K562 (cell line): ENCODE results near the gene LAIR2. TPM values are rescaled to one million over a fixed set of nuclear protein-coding genes. Genes with fewer than 3 reads are reported as not detected.

Experiments
- CBX3 ChIP-seq, 2 experiments: IDR thresholded peaks; 1 replicate in 1 of 2; 2 replicates in 1 of 2; pipeline ENCODE4 v1.6.1; 2012; ENCODE audit warnings: inconsistent platforms in 2 of 2, low read length in 2 of 2, borderline replicate concordance in 1 of 2, control low read depth in 1 of 2
- ETV6 ChIP-seq, 3 experiments: fragments of 150-350 bp in 1 of 3; sonication (generic) in 1 of 3; formaldehyde crosslinking in 1 of 3; IDR thresholded peaks; 2 replicates each; pipeline versions ENCODE4 v1.6.1 to v1.8.0; 2014 to 2022; ENCODE audit warnings: borderline replicate concordance in 2 of 3, low read depth in 2 of 3, antibody characterized with exemption in 1 of 3, low read length in 1 of 3, mild to moderate bottlenecking in 1 of 3, missing genetic modification reagents in 1 of 3
- HDAC6 ChIP-seq: IDR thresholded peaks from 2 replicates; pipeline ENCODE4 v1.6.1; 2012; ENCODE audit warnings: low read depth, mild to moderate bottlenecking, control low read depth, inconsistent platforms, low read length, moderate library complexity
- HEY1 ChIP-seq: fragments of 250-450 bp; sonication (Bioruptor Pico); IDR thresholded peaks from 2 replicates; pipeline ENCODE4 v1.5.0; 2020; ENCODE audit warnings: mild to moderate bottlenecking, moderate library complexity, borderline replicate concordance
- JUND ChIP-seq, 2 experiments: IDR thresholded peaks; 2 replicates in 1 of 2; 3 replicates in 1 of 2; pipeline ENCODE4 v1.6.1; 2011; ENCODE audit warnings: borderline replicate concordance in 2 of 2, low read depth in 2 of 2, low read length in 2 of 2, improper control_type of control experiment in 1 of 2, missing biosample characterization in 1 of 2, missing genetic modification characterization in 1 of 2, missing genetic modification reagents in 1 of 2
- KDM1A ChIP-seq, 2 experiments: fragments of 450-650 bp; IDR thresholded peaks; 2 replicates each; pipeline ENCODE4 v1.6.1; 2016; ENCODE audit warnings: mild to moderate bottlenecking in 2 of 2
- KLF10 ChIP-seq: fragments of 250-450 bp; sonication (Bioruptor Pico); IDR thresholded peaks from 2 replicates; pipeline ENCODE4 v1.6.1; 2021; ENCODE audit warnings: matching md5 sums
- NFIC ChIP-seq: fragments of 450-650 bp; IDR thresholded peaks from 2 replicates; pipeline ENCODE4 v1.6.1; 2017; ENCODE audit warnings: mild to moderate bottlenecking, inconsistent platforms
- PTRF ChIP-seq: fragments of 450-650 bp; IDR thresholded peaks from 2 replicates; pipeline ENCODE4 v1.6.1; 2016; ENCODE audit warnings: mild to moderate bottlenecking, missing genetic modification characterization, missing compliant biosample characterization
- ZNF431 ChIP-seq: sonication (generic); formaldehyde crosslinking; IDR thresholded peaks from 2 replicates; pipeline ENCODE4 v1.8.0; 2022; ENCODE audit warnings: mild to moderate bottlenecking, missing genetic modification reagents
- polyA plus RNA-seq, 8 experiments: library from polyadenylated mRNA; depleted of rRNA in 4 of 8; stranded (reverse) in 5 of 8; unstranded in 3 of 8; fragments of >200 nt; fragmentation: Nextera tagmentation in 2 of 8; fragmentation: Illumina TruSeq in 1 of 8; extraction: Ambion mirVana in 2 of 8; extraction: Trizol in 1 of 8; gene quantifications; 2 replicates each; pipeline versions ENCODE4 v1.2.1 to v1.2.3, GENCODE V29; 2011 to 2014; ENCODE audit warnings: inconsistent platforms in 1 of 8, missing spikeins in 1 of 8
- total RNA-seq, 7 experiments: library from RNA; depleted of rRNA in 6 of 7; stranded (reverse); fragments of >200 nt in 6 of 7; fragmentation: Illumina TruSeq in 2 of 7; extraction: Trizol in 2 of 7; gene quantifications; 2 replicates each; pipeline versions ENCODE4 v1.2.1 to v1.2.3, GENCODE V29; 2011 to 2021; ENCODE audit warnings: low replicate concordance in 1 of 7
- TF ChIP-seq, protein P1 (sequence below), 2 experiments: fragments of 450-650 bp in 1 of 2; sonication (generic) in 1 of 2; formaldehyde crosslinking in 1 of 2; IDR thresholded peaks in 1 of 2; conservative IDR thresholded peaks in 1 of 2; 2 replicates each; pipeline versions ENCODE4 v1.6.1 to v1.8.1; 2016 to 2023; ENCODE audit warnings: mild to moderate bottlenecking in 2 of 2, moderate library complexity in 2 of 2, inconsistent platforms in 1 of 2, missing genetic modification reagents in 1 of 2
- TF ChIP-seq, protein P2 (sequence below): sonication (generic); formaldehyde crosslinking; IDR thresholded peaks from 2 replicates; pipeline ENCODE4 v1.8.0; 2022; ENCODE audit warnings: missing genetic modification reagents, mild to moderate bottlenecking, borderline replicate concordance
- TF ChIP-seq, protein P3 (sequence below): fragments of 450-650 bp; IDR thresholded peaks from 2 replicates; pipeline ENCODE4 v1.6.1; 2018; ENCODE audit not compliant: partially characterized antibody
- TF ChIP-seq, protein P4 (sequence below): sonication (generic); formaldehyde crosslinking; IDR thresholded peaks from 2 replicates; pipeline ENCODE4 v1.8.0; 2022; ENCODE audit warnings: mild to moderate bottlenecking, missing genetic modification reagents, borderline replicate concordance
- TF ChIP-seq, protein P5 (sequence below): fragments of 450-650 bp; formaldehyde crosslinking; conservative IDR thresholded peaks from 2 replicates; pipeline ENCODE4 v1.4.0; 2022; ENCODE audit warnings: mild to moderate bottlenecking, missing genetic modification characterization

Gene LAIR2
- total and polyA plus RNA-seq, 9 of the 15 experiments (the other 6 are each of a cell fraction or from before 2014, with no cell fraction given), result not detected

DNA sequence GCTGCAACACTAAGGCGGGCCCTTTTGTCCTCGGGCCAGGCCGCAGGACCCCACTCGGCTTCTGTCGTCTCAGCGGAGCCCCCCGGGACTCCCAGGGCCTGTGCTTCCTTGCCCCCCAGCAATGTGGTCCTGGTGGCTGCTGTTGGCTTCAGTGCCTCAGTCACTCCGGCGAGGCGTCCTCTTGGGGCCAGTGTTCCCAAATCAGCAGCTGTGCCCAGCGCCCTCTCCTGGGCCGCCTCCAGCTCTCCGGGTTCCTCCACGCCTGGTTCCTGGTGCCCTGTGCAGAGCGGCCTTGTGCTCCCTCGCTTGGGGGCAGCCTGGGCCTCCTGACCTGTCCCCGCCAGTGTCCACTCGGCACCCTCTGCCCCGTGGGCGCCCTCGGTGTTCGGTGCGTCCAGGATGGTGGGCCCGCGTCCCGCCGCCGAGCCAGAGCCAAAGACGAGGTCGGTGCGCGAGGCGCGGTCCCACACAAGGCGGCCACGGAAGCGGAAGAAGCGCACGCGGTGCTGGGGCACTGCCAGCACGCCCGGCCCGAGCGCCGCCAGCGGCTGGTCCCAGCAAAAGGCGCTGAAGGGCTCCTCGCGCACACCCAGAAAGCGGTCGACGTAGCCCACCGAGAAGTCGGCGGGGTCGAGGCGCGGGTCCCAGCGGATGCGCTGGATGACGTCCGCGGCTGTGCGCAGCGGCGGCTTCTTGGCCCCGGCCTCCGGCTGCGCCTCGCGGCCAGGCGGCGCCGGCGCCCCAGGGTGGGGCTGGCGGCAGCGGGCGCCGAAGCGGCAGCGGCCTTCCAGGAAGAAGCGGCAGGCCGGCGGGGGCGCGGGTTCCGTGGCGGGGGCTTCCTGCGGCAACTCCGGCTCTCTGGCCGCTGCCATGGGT lies 39.7 kb upstream of the LAIR2 start (continued):
- no peak for TF ChIP-seq ETV6 (IDR thresholded peaks at IDR 0.05; ENCODE audit: borderline replicate concordance in 1 of 2, low read depth in 2 of 2, low read length in 1 of 2)
- TF ChIP-seq ETV6 (CRISPR knock-in tag; IDR thresholded peaks at IDR 0.05; ENCODE audit: borderline replicate concordance), result no peak
- TF ChIP-seq JUND (IDR thresholded peaks at IDR 0.05; ENCODE audit: borderline replicate concordance, low read depth, low read length), result no peak
- no peak for TF ChIP-seq JUND (tag; IDR thresholded peaks at IDR 0.05; ENCODE audit: borderline replicate concordance, low read depth, low read length)
- TF ChIP-seq HDAC6, result no peak
- TF ChIP-seq, protein P1, sequence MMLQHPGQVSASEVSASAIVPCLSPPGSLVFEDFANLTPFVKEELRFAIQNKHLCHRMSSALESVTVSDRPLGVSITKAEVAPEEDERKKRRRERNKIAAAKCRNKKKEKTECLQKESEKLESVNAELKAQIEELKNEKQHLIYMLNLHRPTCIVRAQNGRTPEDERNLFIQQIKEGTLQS (IDR thresholded peaks at IDR 0.05), result no peak
- TF ChIP-seq, protein P1 (CRISPR knock-in tag; conservative IDR thresholded peaks at IDR 0.05), result no peak
- TF ChIP-seq, protein P2, sequence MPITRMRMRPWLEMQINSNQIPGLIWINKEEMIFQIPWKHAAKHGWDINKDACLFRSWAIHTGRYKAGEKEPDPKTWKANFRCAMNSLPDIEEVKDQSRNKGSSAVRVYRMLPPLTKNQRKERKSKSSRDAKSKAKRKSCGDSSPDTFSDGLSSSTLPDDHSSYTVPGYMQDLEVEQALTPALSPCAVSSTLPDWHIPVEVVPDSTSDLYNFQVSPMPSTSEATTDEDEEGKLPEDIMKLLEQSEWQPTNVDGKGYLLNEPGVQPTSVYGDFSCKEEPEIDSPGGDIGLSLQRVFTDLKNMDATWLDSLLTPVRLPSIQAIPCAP (CRISPR knock-in tag), result no peak
- TF ChIP-seq CBX3 (IDR thresholded peaks at IDR 0.05; ENCODE audit: borderline replicate concordance in 1 of 2, low read length in 2 of 2), result no peak
- TF ChIP-seq, protein P3, sequence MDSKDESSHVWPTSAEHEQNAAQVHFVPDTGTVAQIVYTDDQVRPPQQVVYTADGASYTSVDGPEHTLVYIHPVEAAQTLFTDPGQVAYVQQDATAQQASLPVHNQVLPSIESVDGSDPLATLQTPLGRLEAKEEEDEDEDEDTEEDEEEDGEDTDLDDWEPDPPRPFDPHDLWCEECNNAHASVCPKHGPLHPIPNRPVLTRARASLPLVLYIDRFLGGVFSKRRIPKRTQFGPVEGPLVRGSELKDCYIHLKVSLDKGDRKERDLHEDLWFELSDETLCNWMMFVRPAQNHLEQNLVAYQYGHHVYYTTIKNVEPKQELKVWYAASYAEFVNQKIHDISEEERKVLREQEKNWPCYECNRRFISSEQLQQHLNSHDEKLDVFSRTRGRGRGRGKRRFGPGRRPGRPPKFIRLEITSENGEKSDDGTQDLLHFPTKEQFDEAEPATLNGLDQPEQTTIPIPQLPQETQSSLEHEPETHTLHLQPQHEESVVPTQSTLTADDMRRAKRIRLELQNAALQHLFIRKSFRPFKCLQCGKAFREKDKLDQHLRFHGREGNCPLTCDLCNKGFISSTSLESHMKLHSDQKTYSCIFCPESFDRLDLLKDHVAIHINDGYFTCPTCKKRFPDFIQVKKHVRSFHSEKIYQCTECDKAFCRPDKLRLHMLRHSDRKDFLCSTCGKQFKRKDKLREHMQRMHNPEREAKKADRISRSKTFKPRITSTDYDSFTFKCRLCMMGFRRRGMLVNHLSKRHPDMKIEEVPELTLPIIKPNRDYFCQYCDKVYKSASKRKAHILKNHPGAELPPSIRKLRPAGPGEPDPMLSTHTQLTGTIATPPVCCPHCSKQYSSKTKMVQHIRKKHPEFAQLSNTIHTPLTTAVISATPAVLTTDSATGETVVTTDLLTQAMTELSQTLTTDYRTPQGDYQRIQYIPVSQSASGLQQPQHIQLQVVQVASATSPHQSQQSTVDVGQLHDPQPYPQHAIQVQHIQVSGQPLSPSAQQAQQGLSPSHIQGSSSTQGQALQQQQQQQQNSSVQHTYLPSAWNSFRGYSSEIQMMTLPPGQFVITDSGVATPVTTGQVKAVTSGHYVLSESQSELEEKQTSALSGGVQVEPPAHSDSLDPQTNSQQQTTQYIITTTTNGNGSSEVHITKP, result no peak
- no peak for TF ChIP-seq HEY1 (CRISPR knock-in tag)
- no peak for TF ChIP-seq KDM1A (IDR thresholded peaks at IDR 0.05)
- no peak for TF ChIP-seq KLF10 (CRISPR knock-in tag)
- TF ChIP-seq ZNF431, result peak; percentile 71; the same call in 1 of the 2 replicates
- TF ChIP-seq, protein P4, sequence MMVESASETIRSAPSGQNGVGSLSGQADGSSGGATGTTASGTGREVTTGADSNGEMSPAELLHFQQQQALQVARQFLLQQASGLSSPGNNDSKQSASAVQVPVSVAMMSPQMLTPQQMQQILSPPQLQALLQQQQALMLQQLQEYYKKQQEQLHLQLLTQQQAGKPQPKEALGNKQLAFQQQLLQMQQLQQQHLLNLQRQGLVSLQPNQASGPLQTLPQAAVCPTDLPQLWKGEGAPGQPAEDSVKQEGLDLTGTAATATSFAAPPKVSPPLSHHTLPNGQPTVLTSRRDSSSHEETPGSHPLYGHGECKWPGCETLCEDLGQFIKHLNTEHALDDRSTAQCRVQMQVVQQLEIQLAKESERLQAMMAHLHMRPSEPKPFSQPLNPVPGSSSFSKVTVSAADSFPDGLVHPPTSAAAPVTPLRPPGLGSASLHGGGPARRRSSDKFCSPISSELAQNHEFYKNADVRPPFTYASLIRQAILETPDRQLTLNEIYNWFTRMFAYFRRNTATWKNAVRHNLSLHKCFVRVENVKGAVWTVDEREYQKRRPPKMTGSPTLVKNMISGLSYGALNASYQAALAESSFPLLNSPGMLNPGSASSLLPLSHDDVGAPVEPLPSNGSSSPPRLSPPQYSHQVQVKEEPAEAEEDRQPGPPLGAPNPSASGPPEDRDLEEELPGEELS (CRISPR knock-in tag), result no peak
- TF ChIP-seq NFIC, result 0 out of 2 replicates have a peak, but pooled peaks have one; percentile 4
- TF ChIP-seq, protein P5, sequence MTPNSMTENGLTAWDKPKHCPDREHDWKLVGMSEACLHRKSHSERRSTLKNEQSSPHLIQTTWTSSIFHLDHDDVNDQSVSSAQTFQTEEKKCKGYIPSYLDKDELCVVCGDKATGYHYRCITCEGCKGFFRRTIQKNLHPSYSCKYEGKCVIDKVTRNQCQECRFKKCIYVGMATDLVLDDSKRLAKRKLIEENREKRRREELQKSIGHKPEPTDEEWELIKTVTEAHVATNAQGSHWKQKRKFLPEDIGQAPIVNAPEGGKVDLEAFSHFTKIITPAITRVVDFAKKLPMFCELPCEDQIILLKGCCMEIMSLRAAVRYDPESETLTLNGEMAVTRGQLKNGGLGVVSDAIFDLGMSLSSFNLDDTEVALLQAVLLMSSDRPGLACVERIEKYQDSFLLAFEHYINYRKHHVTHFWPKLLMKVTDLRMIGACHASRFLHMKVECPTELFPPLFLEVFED (CRISPR knock-in tag), result 0 out of 2 replicates have a peak, but pooled peaks have one; percentile 1
- no peak for TF ChIP-seq PTRF (tag)
